PC-9 (cell line): ENCODE data around the gene ACSF2. TPM values are rescaled to one million over a fixed set of nuclear protein-coding genes. Genes with fewer than 3 reads are reported as not detected.

Source experiments
- BruUV-seq: library from RNA; stranded (reverse); fragments of 400-500 nt; replicated peaks from 2 replicates; lab custom pipeline; 2021; lab: Mats Ljungman, UMichigan
- CTCF ChIA-PET: fragments of 300-600 bp; sonication (Branson Sonifier 250); formaldehyde crosslinking; loops from one replicate; lab custom pipeline; 2022; ENCODE audit warnings: antibody characterized with exemption; lab: Charles Lee
- POLR2A ChIA-PET: fragments of 300-600 bp; sonication (Branson Sonifier 250); formaldehyde crosslinking; loops from one replicate; lab custom pipeline; 2022; ENCODE audit warnings: antibody characterized with exemption; ENCODE audit not compliant: unreplicated experiment; lab: Charles Lee
- DNase-seq, 2 experiments: peaks; one replicate each; pipeline versions ENCODE4 v3.0.0 to v3.0.0-alpha.2; 2015 to 2022; ENCODE audit warnings: mixed read lengths in 1 of 2
- H2AFZ ChIP-seq: fragments of 200-600 bp; sonication (generic); 2 replicates; pipeline ENCODE4 v1.8.1; 2017; ENCODE audit warnings: antibody characterized with exemption
- H3F3A ChIP-seq: fragments of 200-600 bp; sonication (generic); 2 replicates; pipeline ENCODE4 v1.8.1; 2017; ENCODE audit warnings: antibody characterized with exemption, mild to moderate bottlenecking, low read depth; ENCODE audit not compliant: insufficient read depth
- H3K27ac ChIP-seq: fragments of 200-600 bp; sonication (generic); 2 replicates; pipeline ENCODE4 v1.6.1; 2016; ENCODE audit warnings: mixed run types
- H3K27me3 ChIP-seq: fragments of 200-600 bp; sonication (generic); 2 replicates; pipeline ENCODE4 v1.6.1; 2016; ENCODE audit warnings: low read depth, mixed run types; ENCODE audit not compliant: insufficient read depth
- H3K36me3 ChIP-seq: fragments of 200-600 bp; sonication (generic); 2 replicates; pipeline ENCODE4 v1.6.1; 2016; ENCODE audit warnings: low read depth, mixed run types
- H3K4me1 ChIP-seq: fragments of 200-600 bp; sonication (generic); replicated peaks from 2 replicates; pipeline ENCODE4 v1.6.1; 2016; ENCODE audit warnings: mixed run types; ENCODE audit not compliant: insufficient read depth
- H3K4me2 ChIP-seq: fragments of 200-600 bp; sonication (generic); 2 replicates; pipeline ENCODE4 v1.6.1; 2017; ENCODE audit warnings: mixed run types
- H3K4me3 ChIP-seq: fragments of 200-600 bp; sonication (generic); 2 replicates; pipeline ENCODE4 v1.6.1; 2016; ENCODE audit warnings: mixed run types
- H3K79me2 ChIP-seq: fragments of 200-600 bp; sonication (generic); 2 replicates; pipeline ENCODE4 v1.6.1; 2017; ENCODE audit warnings: low read depth, mixed run types
- H3K9me2 ChIP-seq: fragments of 200-600 bp; sonication (generic); 2 replicates; pipeline ENCODE4 v1.8.1; 2017; ENCODE audit warnings: mild to moderate bottlenecking; ENCODE audit not compliant: insufficient read depth
- H3K9me3 ChIP-seq: fragments of 200-600 bp; sonication (generic); 2 replicates; pipeline ENCODE4 v1.8.1; 2016; ENCODE audit warnings: low read depth; ENCODE audit not compliant: insufficient read depth
- H4K20me1 ChIP-seq: fragments of 200-600 bp; sonication (generic); 2 replicates; pipeline ENCODE4 v1.8.1; 2017; ENCODE audit not compliant: insufficient read depth
- EZH2 ChIP-seq: fragments of 200-600 bp; sonication (generic); IDR thresholded peaks from 2 replicates; pipeline ENCODE4 v1.8.0; 2017; ENCODE audit warnings: antibody characterized with exemption, low read depth
- intact Hi-C: fragments of 100-400 bp; cut with micrococcal nuclease; formaldehyde crosslinking; loops from one replicate; pipeline ENCODE4 v1.10.0; 2022; ENCODE audit not compliant: unreplicated experiment
- total RNA-seq: library from RNA; stranded (reverse); gene quantifications from 2 replicates; pipeline ENCODE4 v1.2.3, GENCODE V29; 2021
- TF ChIP-seq, protein P1 (sequence below): fragments of 200-600 bp; sonication (generic); conservative IDR thresholded peaks from 2 replicates; pipeline ENCODE4 v1.6.1; 2017; ENCODE audit warnings: mixed run types, antibody characterized with exemption, mild to moderate bottlenecking, moderate library complexity

ACSF2 gene
- total RNA-seq, 1 experiment from 2014 or later = 154 TPM

- H2AFZ ChIP-seq = no peak overlapping the region
- peaks cover 9% of the 10 kb centered on the region for H3K4me1 ChIP-seq
- no peak for TF ChIP-seq EZH2
- TF ChIP-seq, protein P1, sequence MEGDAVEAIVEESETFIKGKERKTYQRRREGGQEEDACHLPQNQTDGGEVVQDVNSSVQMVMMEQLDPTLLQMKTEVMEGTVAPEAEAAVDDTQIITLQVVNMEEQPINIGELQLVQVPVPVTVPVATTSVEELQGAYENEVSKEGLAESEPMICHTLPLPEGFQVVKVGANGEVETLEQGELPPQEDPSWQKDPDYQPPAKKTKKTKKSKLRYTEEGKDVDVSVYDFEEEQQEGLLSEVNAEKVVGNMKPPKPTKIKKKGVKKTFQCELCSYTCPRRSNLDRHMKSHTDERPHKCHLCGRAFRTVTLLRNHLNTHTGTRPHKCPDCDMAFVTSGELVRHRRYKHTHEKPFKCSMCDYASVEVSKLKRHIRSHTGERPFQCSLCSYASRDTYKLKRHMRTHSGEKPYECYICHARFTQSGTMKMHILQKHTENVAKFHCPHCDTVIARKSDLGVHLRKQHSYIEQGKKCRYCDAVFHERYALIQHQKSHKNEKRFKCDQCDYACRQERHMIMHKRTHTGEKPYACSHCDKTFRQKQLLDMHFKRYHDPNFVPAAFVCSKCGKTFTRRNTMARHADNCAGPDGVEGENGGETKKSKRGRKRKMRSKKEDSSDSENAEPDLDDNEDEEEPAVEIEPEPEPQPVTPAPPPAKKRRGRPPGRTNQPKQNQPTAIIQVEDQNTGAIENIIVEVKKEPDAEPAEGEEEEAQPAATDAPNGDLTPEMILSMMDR = no peak
- no peaks in the 10 kb centered on the region for H3K27me3 ChIP-seq
- H4K20me1 ChIP-seq = no peaks in the 10 kb centered on the region
- no peaks in the 10 kb centered on the region for H3K9me3 ChIP-seq
- intact Hi-C loops = no loop called here
- H3K79me2 ChIP-seq = no peaks in the 10 kb centered on the region
- ChIA-PET CTCF (interaction anchor here (0.7 kb wide), 1 partner anchor 32 kb away, joined by 3 read pairs; no protein-coding TSS in a partner anchor), POLR2A (no interaction called here)
- H3K4me3 ChIP-seq = no peak overlapping the region
- BruUV-seq = no TSS peak
- H3K27ac ChIP-seq = no peak overlapping the region
- DNase-seq = no peak
- H3K9me2 ChIP-seq = no peaks in the 10 kb centered on the region
- H3K36me3 ChIP-seq = no peaks in the 10 kb centered on the region
- H3F3A ChIP-seq = peaks cover 14% of the 10 kb centered on the region
- no peak overlapping the region for H3K4me2 ChIP-seq
These were observed 96.7 kb downstream of the ACSF2 start for GRCh38 chr17:50522766-50523165.

DNA sequence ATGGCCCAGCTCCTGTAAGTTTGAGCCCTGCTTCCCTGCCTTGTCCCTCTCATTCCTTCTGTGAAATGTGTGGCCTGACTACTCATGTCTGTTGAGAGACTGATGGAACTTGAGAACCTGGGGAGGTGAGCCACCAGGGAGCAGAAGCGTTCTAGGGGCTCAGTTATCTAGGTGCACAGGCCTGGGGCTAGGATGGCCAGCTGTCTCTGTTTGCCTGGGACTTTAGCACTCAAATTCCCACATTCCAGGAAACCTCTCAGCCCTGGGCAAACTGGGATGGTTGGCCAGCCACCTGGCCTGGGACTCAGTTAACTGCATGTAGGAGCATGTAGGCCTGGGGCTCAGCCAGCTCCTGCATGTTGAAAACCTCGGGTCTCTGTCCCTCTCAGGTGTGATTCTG lies 97.2 kb downstream of the ACSF2 start:
- Histone ChIP-seq H3K79me2 (no peaks in the 10 kb centered on the region), H3K27ac (no peak overlapping the region), H3K4me1 (peaks cover 9% of the 10 kb centered on the region), H3K36me3 (no peaks in the 10 kb centered on the region), H3K4me2 (no peak overlapping the region), H4K20me1 (no peaks in the 10 kb centered on the region), H3K9me3 (no peaks in the 10 kb centered on the region), H3F3A (peaks cover 14% of the 10 kb centered on the region), H3K4me3 (no peak overlapping the region), H3K9me2 (no peaks in the 10 kb centered on the region), H3K27me3 (no peaks in the 10 kb centered on the region), H2AFZ (no peak overlapping the region)
- CTCF ChIA-PET = interaction anchor here (0.7 kb wide), 1 partner anchor 32 kb away, joined by 3 read pairs; no protein-coding TSS in a partner anchor
- DNase-seq = no peak
- POLR2A ChIA-PET = no interaction called here
- TF ChIP-seq, protein P1 = no peak
- no peak for TF ChIP-seq EZH2
- intact Hi-C loops = no loop called here
- no TSS peak for BruUV-seq

Other genes starting within 250 kb of the ACSF2 start
- gene COL1A1, start 224.6 kb upstream of the ACSF2 start, total RNA-seq = 20.7 and 29.5 TPM in 2 replicates
- 12.9 and 16.6 TPM in 2 replicates for gene TMEM92, start 151.8 kb upstream of the ACSF2 start, total RNA-seq
- 34.0 and 37.5 TPM in 2 replicates for gene XYLT2, start 80.1 kb upstream of the ACSF2 start, total RNA-seq
- gene MRPL27, start 53.0 kb upstream of the ACSF2 start, total RNA-seq = 42.6 and 48.3 TPM in 2 replicates
- gene EME1, start 53.0 kb upstream of the ACSF2 start, total RNA-seq = 18.2 and 21.0 TPM in 2 replicates
- gene LRRC59, start 28.7 kb upstream of the ACSF2 start, total RNA-seq = 72.9 and 102 TPM in 2 replicates
- gene CHAD, start 42.7 kb downstream of the ACSF2 start, total RNA-seq = not detected in 2 replicates
- gene RSAD1, start 52.6 kb downstream of the ACSF2 start, total RNA-seq = 14.8 and 15.1 TPM in 2 replicates
- gene MYCBPAP, start 82.2 kb downstream of the ACSF2 start, total RNA-seq = 4.9 and 11.6 TPM in 2 replicates
- 15.6 and 22.8 TPM in 2 replicates for gene EPN3, start 106.5 kb downstream of the ACSF2 start, total RNA-seq
- 41.5 and 60.5 TPM in 2 replicates for gene SPATA20, start 121.0 kb downstream of the ACSF2 start, total RNA-seq
- gene CACNA1G, start 134.5 kb downstream of the ACSF2 start, total RNA-seq = 0.28 and 0.46 TPM in 2 replicates
- 221 and 273 TPM in 2 replicates for gene ABCC3, start 208.7 kb downstream of the ACSF2 start, total RNA-seq